KBM-7 (cell line): Measurements from ENCODE around the gene TPST1.

Source experiments
- DNase-seq: peaks from one replicate; pipeline ENCODE4 v3.0.0-alpha.2; 2015
- in situ Hi-C: fragments of 300-500 bp; cut with MboI; formaldehyde crosslinking; loops from 2 replicates; pipeline ENCODE4 v1.14.3; 2020; ENCODE audit warnings: low sequenced_read_pairs, low pct_unique_long_range_greater_than_20kb, mixed read lengths

Gene TPST1

DNA sequence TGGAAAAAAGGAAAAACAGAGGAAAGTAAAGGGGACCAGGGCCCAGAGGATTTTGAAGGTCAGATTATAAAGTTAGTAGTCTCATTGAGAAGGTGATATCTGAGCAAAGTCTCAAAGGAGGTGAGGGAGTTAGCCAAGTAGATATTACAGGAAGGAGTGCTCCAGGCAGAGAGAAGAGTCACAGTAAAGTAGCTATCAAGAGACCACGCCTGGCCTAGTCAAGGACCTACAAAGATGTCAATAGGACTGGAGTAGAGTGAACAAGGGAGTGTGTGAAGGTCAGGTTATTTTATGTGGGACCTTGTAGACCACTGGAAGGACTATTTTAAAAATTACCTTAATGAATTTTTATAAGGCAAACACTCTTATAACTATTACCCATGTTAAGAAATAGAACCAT is 64.8 kb downstream of the TPST1 start:
- DNase-seq, result no peak
- in situ Hi-C loops, result no loop called here

- in situ Hi-C loops, result no loop called here
- DNase-seq, result no peak
Observed at GRCh38 chr7:66272321-66272720, 67.2 kb downstream of the TPST1 start.

GRCh38 chr7:66276363-66276762 is 71.2 kb downstream of the TPST1 start:
- in situ Hi-C loops, result no loop called here

DNA sequence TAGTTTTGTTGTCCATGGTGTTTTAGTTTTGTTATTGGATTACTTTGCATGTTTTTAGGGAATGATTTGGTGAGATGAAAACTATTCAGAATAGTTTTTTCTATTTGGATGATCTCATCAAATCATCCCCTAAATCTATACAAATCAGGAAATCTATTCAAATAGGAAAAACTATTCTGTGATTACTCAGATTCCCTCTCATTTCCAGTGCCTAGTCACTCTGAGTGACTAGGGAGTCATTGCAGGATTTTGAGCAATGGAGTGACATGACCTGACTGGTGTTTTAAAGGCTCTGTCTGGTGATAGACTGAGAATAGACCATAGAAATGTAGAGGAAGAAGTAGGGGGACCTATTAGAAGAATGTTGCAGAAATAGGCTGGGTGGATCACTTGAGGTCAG is 72.4 kb downstream of the TPST1 start:
- in situ Hi-C loops, result no loop called here
- no peak for DNase-seq

More at GRCh38 chr7:66276363-66276762, 71.2 kb downstream of the TPST1 start:
- no peak for DNase-seq

- no peak for DNase-seq
- in situ Hi-C loops, result no loop called here
Observed at GRCh38 chr7:66279912-66280311, 74.8 kb downstream of the TPST1 start.

- in situ Hi-C loops, result no loop called here
- DNase-seq, result peak; percentile 80
Observed at GRCh38 chr7:66281678-66282590, 76.8 kb downstream of the TPST1 start.

GRCh38 chr7:66282591-66282935 is 77.4 kb downstream of the TPST1 start:
- in situ Hi-C loops, result no loop called here
- no peak for DNase-seq

DNA sequence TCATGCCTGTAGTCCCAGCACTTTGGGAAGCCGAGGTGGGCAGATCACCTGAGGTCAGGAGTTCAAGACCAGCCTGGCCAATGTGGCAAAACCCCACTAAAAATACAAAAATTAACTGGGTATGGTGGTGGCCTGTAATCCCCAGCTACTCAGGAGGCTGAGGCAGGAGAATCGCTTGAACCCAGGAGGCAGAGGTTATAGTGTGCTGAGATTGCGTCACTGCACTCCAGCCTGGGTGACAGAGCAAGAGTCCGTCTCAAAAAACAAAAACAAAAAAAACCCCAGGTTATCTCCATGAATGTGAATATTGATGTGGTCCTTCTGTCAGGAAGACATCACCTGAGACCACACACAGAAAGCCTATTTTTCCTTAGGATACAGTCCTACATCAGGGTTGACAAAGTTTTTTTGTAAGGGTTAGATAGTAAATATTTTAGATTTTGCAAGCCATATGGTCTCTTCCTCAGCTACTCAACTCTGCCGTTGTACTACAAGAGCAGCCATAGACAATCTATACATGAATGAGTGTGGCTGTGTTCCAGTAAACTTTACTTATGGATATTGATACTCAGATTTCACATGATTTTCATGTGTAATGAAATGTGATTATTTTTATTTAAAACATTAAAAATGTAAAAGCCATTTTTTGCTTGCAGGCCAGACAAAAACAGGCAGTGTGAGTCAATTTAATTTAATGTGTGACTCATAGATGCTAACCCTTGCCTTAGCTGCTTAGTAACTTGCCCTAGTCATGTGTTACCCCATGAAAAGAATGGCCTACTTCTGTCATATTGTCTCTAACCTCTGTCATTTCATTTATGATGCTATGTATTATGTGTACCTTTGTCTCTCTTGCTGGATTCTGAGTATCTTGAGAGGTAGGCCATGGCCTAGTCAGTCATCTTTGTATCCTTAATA is 78.1 kb downstream of the TPST1 start:
- DNase-seq, result no peak
- in situ Hi-C loops, result no loop called here

DNA sequence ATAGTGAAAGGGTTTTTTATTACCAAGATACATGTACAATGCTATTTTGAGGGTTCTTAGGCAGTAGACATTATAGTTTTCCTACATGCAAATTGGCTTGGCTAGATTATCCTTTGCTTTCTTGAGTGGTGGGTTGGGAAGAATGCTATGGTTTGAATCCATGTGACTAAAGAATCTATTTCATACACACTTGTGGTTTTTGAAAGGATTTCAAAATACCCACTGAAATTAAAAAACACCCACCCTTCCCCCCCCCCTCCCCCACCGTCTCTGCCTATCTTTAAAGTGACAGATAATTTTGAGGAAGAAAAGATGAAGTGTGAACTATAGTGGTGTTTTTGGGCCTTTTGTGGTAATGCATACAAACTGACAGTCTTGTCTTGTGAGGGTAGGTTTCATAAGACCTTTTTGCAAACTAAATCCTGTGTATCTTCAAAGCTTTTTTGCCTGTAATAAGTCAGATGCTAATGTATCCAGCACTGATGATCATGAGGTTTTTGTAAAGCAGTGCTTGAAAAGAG is 90.9 kb downstream of the TPST1 start:
- DNase-seq, result peak; percentile 68
- in situ Hi-C loops, result no loop called here

- no peak for DNase-seq
- in situ Hi-C loops, result no loop called here
Observed at GRCh38 chr7:66296557-66296956, 91.4 kb downstream of the TPST1 start.

GRCh38 chr7:66297579-66297978 is 92.4 kb downstream of the TPST1 start:
- in situ Hi-C loops, result no loop called here
- DNase-seq, result peak; percentile 32

DNA sequence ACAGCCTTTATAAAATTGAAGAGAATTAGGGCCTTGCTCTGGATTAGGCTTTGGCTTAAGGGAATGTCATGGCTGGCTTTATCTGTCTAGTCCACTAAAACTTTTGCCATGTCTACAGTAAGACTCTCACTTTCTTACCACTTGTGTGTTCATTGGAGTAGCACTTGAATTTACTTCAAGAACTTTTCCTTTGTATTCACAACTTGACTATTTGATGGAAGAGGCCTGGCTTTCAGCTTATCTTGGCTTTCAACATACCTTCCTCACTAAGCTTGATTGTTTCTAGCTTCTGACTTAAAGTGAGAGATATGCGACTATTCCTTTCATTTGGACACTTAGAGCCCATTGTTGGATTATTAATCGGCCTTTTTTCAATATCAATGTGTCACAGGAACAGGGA is 96.1 kb downstream of the TPST1 start:
- in situ Hi-C loops, result no loop called here
- no peak for DNase-seq

DNA sequence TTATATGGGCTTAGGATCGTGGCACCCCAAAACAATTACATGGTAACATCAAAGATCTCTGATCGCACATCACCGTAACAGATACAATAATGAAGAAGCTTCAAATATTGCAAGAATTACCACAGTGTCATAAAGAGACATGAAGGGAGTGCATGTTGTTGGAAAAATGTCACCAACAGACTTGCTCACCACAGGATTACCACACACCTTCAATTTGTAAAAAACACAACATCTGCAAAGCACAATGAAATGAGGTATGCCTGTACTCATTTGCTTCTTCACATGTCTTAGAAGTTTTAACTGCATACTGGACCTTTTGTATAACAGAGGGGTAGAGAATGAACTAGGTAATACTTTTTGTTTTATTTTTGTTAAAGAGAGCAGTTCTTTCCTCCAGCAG is 96.6 kb downstream of the TPST1 start:
- DNase-seq, result peak; percentile 16
- in situ Hi-C loops, result no loop called here

DNA sequence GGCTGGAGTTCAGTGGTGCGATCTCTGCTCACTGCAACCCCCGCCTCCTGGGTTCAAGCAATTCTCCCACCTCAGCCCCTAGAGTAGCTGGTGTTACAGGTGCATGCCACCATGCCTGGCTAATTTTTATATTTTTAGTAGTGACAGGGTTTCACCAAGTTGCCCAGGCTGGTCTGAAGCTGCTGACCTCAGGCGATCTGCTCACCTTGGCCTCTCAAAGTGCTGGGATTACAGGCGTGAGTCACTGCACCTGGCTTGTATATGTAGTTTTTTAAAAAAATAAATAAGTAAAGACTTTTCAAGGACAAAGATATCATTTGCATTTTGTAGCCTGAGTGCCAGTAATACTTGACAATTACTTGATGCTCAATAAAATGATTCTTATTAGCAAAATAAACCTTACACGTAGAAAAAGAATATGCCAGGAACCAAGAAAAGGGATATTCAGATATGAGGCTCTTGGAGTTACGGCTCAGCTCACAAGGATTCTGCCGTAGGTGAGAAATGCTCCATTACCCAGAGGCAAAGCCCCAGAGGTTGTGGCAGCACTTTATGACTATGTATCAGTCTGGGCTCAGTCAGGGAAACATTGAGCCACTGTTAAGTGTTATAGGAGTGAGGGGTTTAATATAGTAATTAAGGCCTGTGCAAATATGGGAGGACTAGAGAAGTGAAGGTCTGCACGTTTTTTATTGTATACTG is 98.5 kb downstream of the TPST1 start:
- no peak for DNase-seq
- in situ Hi-C loops, result no loop called here

GRCh38 chr7:66304536-66304935 is 99.4 kb downstream of the TPST1 start:
- no peak for DNase-seq
- in situ Hi-C loops, result no loop called here

DNA sequence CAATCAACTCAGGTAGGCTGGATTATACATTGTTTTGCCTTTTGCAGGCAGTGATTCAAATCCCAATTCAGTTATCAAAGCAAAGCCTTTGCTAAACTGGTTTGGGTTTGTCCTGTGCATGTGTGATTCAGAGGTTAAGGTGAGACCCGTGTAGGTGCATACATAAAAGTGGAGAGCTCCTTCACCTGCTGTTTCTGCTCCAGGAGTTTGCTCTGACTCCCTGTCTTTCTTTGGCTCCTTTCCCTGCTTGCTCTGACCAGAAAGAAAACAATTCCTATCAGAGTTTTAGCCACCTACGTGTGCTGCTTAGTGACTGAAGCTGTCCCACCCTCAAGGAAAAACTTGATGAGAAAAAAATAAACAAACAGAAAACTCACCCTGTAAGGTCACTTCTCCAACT is 101.1 kb downstream of the TPST1 start:
- no peak for DNase-seq
- in situ Hi-C loops, result no loop called here

DNA sequence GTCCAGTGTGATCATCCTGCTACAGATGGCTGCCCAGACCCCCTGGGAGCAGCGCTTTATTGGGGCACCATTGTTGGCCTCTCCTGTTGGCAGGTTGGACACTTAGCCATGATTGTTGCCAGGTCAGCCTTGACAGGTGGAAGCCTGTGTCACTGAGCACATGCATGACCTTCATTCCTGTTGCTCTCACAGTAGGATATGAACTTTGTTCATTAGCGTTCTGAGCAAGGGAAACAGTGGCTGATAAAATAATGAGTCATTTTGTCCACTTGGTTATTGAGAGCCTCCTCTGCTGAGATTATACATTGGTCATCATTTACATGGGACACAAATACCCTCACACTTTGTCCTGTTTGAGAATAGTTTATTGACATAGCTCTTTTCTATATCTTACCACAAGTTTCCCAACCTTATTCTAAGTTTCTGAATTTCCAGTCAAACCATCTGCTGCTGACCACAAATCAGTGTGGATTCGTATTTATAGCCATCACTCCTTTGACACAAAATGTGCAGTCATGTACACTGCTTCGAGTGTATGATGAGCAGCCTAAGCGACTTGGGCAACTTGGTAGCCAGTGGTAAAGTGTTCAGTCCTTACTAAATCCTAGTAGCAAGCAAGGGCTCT is 102.6 kb downstream of the TPST1 start:
- in situ Hi-C loops, result no loop called here
- no peak for DNase-seq

- DNase-seq, result no peak
- in situ Hi-C loops, result no loop called here
Observed at GRCh38 chr7:66308411-66308810, 103.3 kb downstream of the TPST1 start.

DNA sequence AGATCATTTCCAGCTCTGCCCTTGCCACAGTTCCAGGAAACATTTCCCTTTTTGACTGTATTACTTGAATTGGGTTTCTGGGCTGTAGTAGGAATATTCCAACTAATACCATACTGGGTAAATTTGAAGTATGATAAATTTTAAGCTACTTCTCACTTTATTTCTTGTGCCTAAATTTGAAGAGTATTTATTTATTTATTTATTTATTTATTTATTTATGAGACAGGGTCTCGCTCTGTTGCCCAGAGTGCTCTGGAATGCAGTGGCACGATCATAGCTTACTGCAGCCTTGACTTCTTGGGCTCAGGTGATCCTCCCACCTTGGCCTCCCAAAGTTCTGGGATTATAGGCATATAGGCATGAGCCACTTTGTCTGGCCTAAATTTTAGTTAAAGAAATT is 105.5 kb downstream of the TPST1 start:
- no peak for DNase-seq
- in situ Hi-C loops, result no loop called here
